Sigmoid colon (tissue), 4 donors: ENCODE data around the gene PLTP.

Experiments used
- CTCF ChIP-seq, 4 experiments: fragments of 450-650 bp in 3 of 4; fragments of 200-600 bp in 1 of 4; IDR thresholded peaks; one replicate each; pipeline ENCODE4 v1.5.1; 2016 to 2019; ENCODE audit warnings: antibody characterized with exemption in 4 of 4, mild to moderate bottlenecking in 3 of 4, moderate library complexity in 2 of 4
- EP300 ChIP-seq, 4 donors: sonication (generic); formaldehyde crosslinking; IDR thresholded peaks; one replicate each; pipeline ENCODE4 v1.6.1; 2017; ENCODE audit warnings: antibody characterized with exemption in 4 of 4
- POLR2AphosphoS5 ChIP-seq, 4 donors: sonication (generic); formaldehyde crosslinking; IDR thresholded peaks; one replicate each; pipeline ENCODE4 v1.6.1; 2017; ENCODE audit warnings: antibody characterized with exemption in 4 of 4

DNA sequence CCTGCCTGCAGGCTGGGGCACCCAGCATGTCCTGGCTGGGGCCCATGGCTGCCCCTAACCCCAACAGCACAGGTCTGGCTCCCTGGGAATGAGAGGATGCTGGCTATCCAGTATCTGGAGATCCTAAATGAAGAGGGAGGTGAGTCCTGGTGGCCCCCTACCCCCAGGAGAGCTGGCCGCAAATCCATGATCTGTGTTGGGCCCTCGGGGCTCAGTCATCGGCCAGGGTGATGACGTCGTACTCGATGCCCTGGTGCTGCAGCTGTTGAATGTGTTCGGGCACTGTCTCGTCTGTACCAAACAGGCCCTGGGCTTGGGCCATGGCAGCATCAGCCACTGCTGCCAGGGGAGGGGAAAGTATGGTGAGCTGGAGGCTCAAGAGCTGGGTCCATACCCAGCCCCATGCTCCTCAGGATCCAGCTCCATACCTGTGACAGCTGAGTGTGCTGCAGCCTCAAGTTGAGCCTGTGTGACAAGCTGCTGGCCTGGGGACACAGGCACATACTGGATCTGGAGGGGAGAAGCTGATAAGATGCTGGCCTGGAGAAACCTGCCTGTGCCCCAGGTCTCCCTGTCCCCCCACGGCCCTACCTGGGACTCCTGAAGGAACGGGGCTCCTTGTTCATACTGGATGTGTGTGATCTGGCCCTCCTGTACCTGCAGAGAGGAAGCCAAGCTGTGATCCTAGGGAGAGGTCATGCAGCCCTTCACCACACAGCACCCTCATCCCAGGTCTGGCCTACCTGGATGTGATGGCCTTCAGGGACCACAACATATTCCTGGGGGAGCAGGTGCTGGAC is 37.0 kb upstream of the PLTP start:
- TF ChIP-seq POLR2AphosphoS5 (IDR thresholded peaks at IDR 0.05) (peak in 2 of 4 donors; percentile 2 to 26), CTCF (IDR thresholded peaks at IDR 0.05) (no peak), EP300 (IDR thresholded peaks at IDR 0.05) (no peak)
